ENCODE measurements around the gene IMMP2L. TPM values are rescaled to one million over a fixed set of nuclear protein-coding genes. Genes with fewer than 3 reads are reported as not detected.
"Not testable (repeated sequence)": the region's sequence is repeated elsewhere in the genome, so short reads cannot be mapped to it uniquely, and the experiment has no call there.

The IMMP2L gene
- total RNA-seq, 1 donor from 2014 or later: 17.1 TPM

GRCh38 chr7:110720626-110721025 lies 841.7 kb downstream of the IMMP2L start:
- ATAC-seq (no peak), DNase-seq (no peak)
- intact Hi-C loops (cut with micrococcal nuclease): no loop called here

GRCh38 chr7:110719741-110720140 lies 842.6 kb downstream of the IMMP2L start:
- intact Hi-C loops (cut with micrococcal nuclease): no loop called here
- ATAC-seq (no peak), DNase-seq (no peak)

- DNase-seq: no peak
- ATAC-seq: no peak
- intact Hi-C loops (cut with micrococcal nuclease): no loop called here
Measured at GRCh38 chr7:110718503-110719205, 843.6 kb downstream of the IMMP2L start.

GRCh38 chr7:110704225-110704624 lies 858.1 kb downstream of the IMMP2L start:
- DNase-seq (no peak), ATAC-seq (no peak)
- intact Hi-C loops (cut with micrococcal nuclease): no loop called here

- no peak for DNase-seq
- no peak for ATAC-seq
- intact Hi-C loops (cut with micrococcal nuclease): no loop called here
Measured at GRCh38 chr7:110698576-110698975, 863.7 kb downstream of the IMMP2L start.

- intact Hi-C loops (cut with micrococcal nuclease): no loop called here
- DNase-seq (no peak), ATAC-seq (no peak)
Measured at GRCh38 chr7:110693344-110693743, 868.9 kb downstream of the IMMP2L start.

GRCh38 chr7:110688908-110689307 lies 873.4 kb downstream of the IMMP2L start:
- ATAC-seq (no peak), DNase-seq (no peak)
- intact Hi-C loops (cut with micrococcal nuclease): no loop called here

GRCh38 chr7:110685899-110686298 lies 876.4 kb downstream of the IMMP2L start:
- ATAC-seq: no peak
- intact Hi-C loops (cut with micrococcal nuclease): no loop called here
- DNase-seq: no peak

- intact Hi-C loops (cut with micrococcal nuclease): no loop called here
- peak; percentile 63 for ATAC-seq
- no peak for DNase-seq
Measured at GRCh38 chr7:110681941-110682340, 880.4 kb downstream of the IMMP2L start.

- DNase-seq (no peak), ATAC-seq (no peak)
- intact Hi-C loops (cut with micrococcal nuclease): no loop called here
Measured at GRCh38 chr7:110677405-110677804, 884.9 kb downstream of the IMMP2L start.

- intact Hi-C loops (cut with micrococcal nuclease): no loop called here
- ATAC-seq (no peak), DNase-seq (no peak)
Measured at GRCh38 chr7:110676785-110677184, 885.5 kb downstream of the IMMP2L start.

- intact Hi-C loops (cut with micrococcal nuclease): no loop called here
- no peak for DNase-seq
- ATAC-seq: no peak
Measured at GRCh38 chr7:110675383-110676103, 886.7 kb downstream of the IMMP2L start.

GRCh38 chr7:110673148-110673547 lies 889.1 kb downstream of the IMMP2L start:
- intact Hi-C loops (cut with micrococcal nuclease): no loop called here
- no peak for DNase-seq
- ATAC-seq: no peak

GRCh38 chr7:110669410-110669809 lies 892.9 kb downstream of the IMMP2L start:
- intact Hi-C loops (cut with micrococcal nuclease): no loop called here
- DNase-seq (no peak), ATAC-seq (no peak)

- no peak for DNase-seq
Measured at GRCh38 chr7:110664803-110665202, 897.5 kb downstream of the IMMP2L start.

GRCh38 chr7:110660637-110661036 lies 901.7 kb downstream of the IMMP2L start:
- ATAC-seq; intact Hi-C loops (cut with micrococcal nuclease); DNase-seq: not testable (repeated sequence)

More at GRCh38 chr7:110664803-110665202, 897.5 kb downstream of the IMMP2L start:
- no peak for ATAC-seq
- intact Hi-C loops (cut with micrococcal nuclease): no loop called here

GRCh38 chr7:110650328-110650727 lies 912.0 kb downstream of the IMMP2L start:
- no peak for ATAC-seq
- intact Hi-C loops (cut with micrococcal nuclease): no loop called here
- no peak for DNase-seq

- DNase-seq: no peak
- intact Hi-C loops (cut with micrococcal nuclease): no loop called here
Measured at GRCh38 chr7:110647266-110647665, 915.0 kb downstream of the IMMP2L start.

GRCh38 chr7:110646804-110647203 lies 915.5 kb downstream of the IMMP2L start:
- DNase-seq: no peak
- no peak for ATAC-seq
- intact Hi-C loops (cut with micrococcal nuclease): no loop called here

More at GRCh38 chr7:110647266-110647665, 915.0 kb downstream of the IMMP2L start:
- ATAC-seq: no peak

- intact Hi-C loops (cut with micrococcal nuclease): no loop called here
- DNase-seq (no peak), ATAC-seq (no peak)
Measured at GRCh38 chr7:110645616-110646015, 916.7 kb downstream of the IMMP2L start.

GRCh38 chr7:110645060-110645459 lies 917.2 kb downstream of the IMMP2L start:
- no peak for ATAC-seq

More at GRCh38 chr7:110645060-110645459, 917.2 kb downstream of the IMMP2L start:
- DNase-seq: no peak
- intact Hi-C loops (cut with micrococcal nuclease): no loop called here

All from left ventricle myocardium superior (tissue), 1 donor.